Activated T-cell treated with anti-CD3 and anti-CD28 coated beads, Interleukin-2, amount 50 U/mL, for 24 hours (primary cell): ENCODE data around the gene MPRIP.
A peak's percentile ranks its signal among the peaks of the same experiment; 100 is the strongest.

Experiments
- DNase-seq: peaks from one replicate; pipeline ENCODE4 v3.0.0-alpha.2; 2020
- H3K27ac Mint-ChIP-seq: 2 replicates; pipeline ENCODE4 v1.8.0; 2020; ENCODE audit warnings: mild to moderate bottlenecking, mixed read lengths
- H3K27me3 Mint-ChIP-seq: 2 replicates; pipeline ENCODE4 v1.8.0; 2020; ENCODE audit warnings: mixed read lengths
- H3K36me3 Mint-ChIP-seq: 2 replicates; pipeline ENCODE4 v1.8.0; 2020; ENCODE audit warnings: low read depth, mixed read lengths
- H3K4me1 Mint-ChIP-seq: 2 replicates; pipeline ENCODE4 v1.8.0; 2020; ENCODE audit warnings: low read depth, mixed read lengths
- H3K4me3 Mint-ChIP-seq: 2 replicates; pipeline ENCODE4 v1.8.0; 2020; ENCODE audit warnings: mild to moderate bottlenecking, moderate library complexity, mixed read lengths
- H3K9me3 Mint-ChIP-seq: 2 replicates; pipeline ENCODE4 v1.8.0; 2020; ENCODE audit warnings: mixed read lengths

Gene MPRIP

GRCh38 chr17:17087424-17088015 lies 45.3 kb downstream of the MPRIP start:
- H3K27ac Mint-ChIP-seq = peak overlapping the region; percentile 34
- H3K4me3 Mint-ChIP-seq = no peak overlapping the region
- no peaks in the 10 kb centered on the region for H3K9me3 Mint-ChIP-seq
- peaks cover 67% of the 10 kb centered on the region for H3K36me3 Mint-ChIP-seq
- H3K27me3 Mint-ChIP-seq = no peaks in the 10 kb centered on the region
- no peak for DNase-seq
- peaks cover 45% of the 10 kb centered on the region for H3K4me1 Mint-ChIP-seq

GRCh38 chr17:17088086-17088485 lies 45.8 kb downstream of the MPRIP start:
- Mint-ChIP-seq H3K27me3 (no peaks in the 10 kb centered on the region), H3K9me3 (no peaks in the 10 kb centered on the region), H3K4me1 (peaks cover 45% of the 10 kb centered on the region), H3K27ac (peak overlapping the region; percentile 34), H3K36me3 (peaks cover 61% of the 10 kb centered on the region), H3K4me3 (no peak overlapping the region)
- DNase-seq = no peak

GRCh38 chr17:17088541-17089525 lies 46.6 kb downstream of the MPRIP start:
- Mint-ChIP-seq H3K4me3 (no peak overlapping the region), H3K27me3 (no peaks in the 10 kb centered on the region), H3K36me3 (peaks cover 54% of the 10 kb centered on the region), H3K4me1 (peaks cover 47% of the 10 kb centered on the region), H3K9me3 (no peaks in the 10 kb centered on the region), H3K27ac (peak overlapping the region; percentile 69)
- DNase-seq = no peak

GRCh38 chr17:17089796-17090641 lies 47.8 kb downstream of the MPRIP start:
- Mint-ChIP-seq H3K27me3 (no peaks in the 10 kb centered on the region), H3K4me3 (no peak overlapping the region), H3K27ac (peak overlapping the region; percentile 69), H3K9me3 (no peaks in the 10 kb centered on the region), H3K36me3 (peaks cover 47% of the 10 kb centered on the region), H3K4me1 (peaks cover 50% of the 10 kb centered on the region)
- DNase-seq = no peak

GRCh38 chr17:17090642-17091103 lies 48.4 kb downstream of the MPRIP start:
- Mint-ChIP-seq H3K4me1 (peaks cover 49% of the 10 kb centered on the region), H3K36me3 (peaks cover 42% of the 10 kb centered on the region), H3K27me3 (no peaks in the 10 kb centered on the region), H3K27ac (no peak overlapping the region), H3K9me3 (no peaks in the 10 kb centered on the region), H3K4me3 (no peak overlapping the region)
- no peak for DNase-seq

GRCh38 chr17:17091276-17091675 lies 49.0 kb downstream of the MPRIP start:
- DNase-seq = no peak
- no peaks in the 10 kb centered on the region for H3K9me3 Mint-ChIP-seq
- H3K4me1 Mint-ChIP-seq = peaks cover 47% of the 10 kb centered on the region
- H3K36me3 Mint-ChIP-seq = peaks cover 40% of the 10 kb centered on the region
- no peak overlapping the region for H3K27ac Mint-ChIP-seq
- no peak overlapping the region for H3K4me3 Mint-ChIP-seq
- H3K27me3 Mint-ChIP-seq = no peaks in the 10 kb centered on the region

GRCh38 chr17:17091856-17092756 lies 49.8 kb downstream of the MPRIP start:
- Mint-ChIP-seq H3K4me1 (peaks cover 41% of the 10 kb centered on the region), H3K27ac (no peak overlapping the region), H3K27me3 (no peaks in the 10 kb centered on the region), H3K4me3 (no peak overlapping the region), H3K9me3 (no peaks in the 10 kb centered on the region), H3K36me3 (peaks cover 41% of the 10 kb centered on the region)
- no peak for DNase-seq

- no peak for DNase-seq
- Mint-ChIP-seq H3K4me1 (peaks cover 27% of the 10 kb centered on the region), H3K4me3 (no peak overlapping the region), H3K27me3 (no peaks in the 10 kb centered on the region), H3K9me3 (no peaks in the 10 kb centered on the region), H3K27ac (no peak overlapping the region), H3K36me3 (peaks cover 34% of the 10 kb centered on the region)
Observed at GRCh38 chr17:17093764-17094163, 51.5 kb downstream of the MPRIP start.

- DNase-seq = no peak
- Mint-ChIP-seq H3K36me3 (peaks cover 18% of the 10 kb centered on the region), H3K27me3 (no peaks in the 10 kb centered on the region), H3K27ac (no peak overlapping the region), H3K4me3 (no peak overlapping the region), H3K9me3 (no peaks in the 10 kb centered on the region), H3K4me1 (peaks cover 9% of the 10 kb centered on the region)
Observed at GRCh38 chr17:17096438-17097178, 54.4 kb downstream of the MPRIP start.

GRCh38 chr17:17097763-17098345 lies 55.6 kb downstream of the MPRIP start:
- no peaks in the 10 kb centered on the region for H3K9me3 Mint-ChIP-seq
- peaks cover 6% of the 10 kb centered on the region for H3K4me1 Mint-ChIP-seq
- no peak for DNase-seq
- H3K27me3 Mint-ChIP-seq = no peaks in the 10 kb centered on the region
- H3K27ac Mint-ChIP-seq = no peak overlapping the region
- H3K36me3 Mint-ChIP-seq = peaks cover 18% of the 10 kb centered on the region
- no peak overlapping the region for H3K4me3 Mint-ChIP-seq

GRCh38 chr17:17098551-17099179 lies 56.4 kb downstream of the MPRIP start:
- no peak for DNase-seq
- H3K36me3 Mint-ChIP-seq = peaks cover 18% of the 10 kb centered on the region
- no peaks in the 10 kb centered on the region for H3K9me3 Mint-ChIP-seq
- H3K4me3 Mint-ChIP-seq = no peak overlapping the region
- H3K27ac Mint-ChIP-seq = no peak overlapping the region
- peaks cover 3% of the 10 kb centered on the region for H3K4me1 Mint-ChIP-seq
- no peaks in the 10 kb centered on the region for H3K27me3 Mint-ChIP-seq

GRCh38 chr17:17102176-17102575 lies 59.9 kb downstream of the MPRIP start:
- H3K9me3 Mint-ChIP-seq = no peaks in the 10 kb centered on the region
- H3K27me3 Mint-ChIP-seq = no peaks in the 10 kb centered on the region
- H3K4me3 Mint-ChIP-seq = no peak overlapping the region
- DNase-seq = no peak
- peaks cover 12% of the 10 kb centered on the region for H3K36me3 Mint-ChIP-seq
- H3K4me1 Mint-ChIP-seq = peaks cover 16% of the 10 kb centered on the region
- no peak overlapping the region for H3K27ac Mint-ChIP-seq
